ENCODE data around the gene RADIL.

RADIL gene

DNA sequence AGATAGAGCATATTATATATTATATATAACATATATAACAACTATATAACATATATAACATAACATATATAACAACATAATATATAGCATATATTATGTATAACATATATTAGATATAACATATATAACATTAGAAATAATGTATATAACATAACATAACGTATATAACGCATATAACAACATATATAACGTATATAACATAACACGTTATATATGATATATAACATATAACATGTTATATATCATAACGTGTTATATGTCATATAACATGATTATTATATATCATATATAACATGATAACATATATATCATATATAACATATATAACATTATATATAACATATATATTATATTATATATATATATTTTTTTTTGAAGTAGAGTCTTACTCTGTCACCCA, 104.4 kb downstream of the RADIL start:
- no peak for DNase-seq (ENCODE audit: low read depth in 2 of 3, low spot score in 2 of 3)

DNA sequence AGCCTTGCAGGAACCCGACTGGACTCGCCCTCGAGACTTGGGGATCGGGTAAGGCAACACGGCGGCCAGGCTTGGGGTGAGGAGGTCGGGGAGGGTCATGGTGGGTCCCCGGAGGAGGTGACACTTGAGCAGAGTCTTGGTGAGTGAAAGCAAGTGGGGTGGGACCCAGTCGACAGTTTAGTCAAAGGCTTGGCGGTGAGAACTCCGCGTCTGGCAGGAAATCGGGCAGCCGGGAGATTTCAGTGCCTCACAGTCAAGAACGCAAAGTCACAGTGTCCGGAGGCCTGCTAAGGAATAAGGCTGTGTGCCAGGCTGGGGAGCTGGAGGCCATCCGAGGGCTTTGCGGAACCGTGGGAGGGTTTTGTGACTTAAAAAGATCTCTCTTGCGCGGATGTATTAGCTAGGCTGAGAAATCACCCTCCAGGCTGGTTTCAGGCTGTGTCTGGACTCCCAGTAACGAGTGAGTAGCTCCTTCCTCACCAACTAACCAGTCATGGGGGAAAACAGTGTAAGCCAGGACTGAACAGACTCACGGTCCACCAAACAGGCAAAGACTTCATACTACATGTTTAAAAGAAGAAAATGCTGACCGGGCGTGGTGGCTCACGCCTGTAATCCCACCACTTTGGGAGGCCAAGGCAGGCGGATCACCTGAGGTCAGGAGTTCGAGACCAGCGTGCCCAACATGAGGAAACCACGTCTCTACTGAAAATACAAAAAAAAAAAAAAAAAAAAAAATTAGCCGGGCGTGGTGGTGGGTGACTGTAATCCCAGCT, 107.5 kb downstream of the RADIL start:
- DNase-seq (ENCODE audit: low read depth in 2 of 3, low spot score in 2 of 3): peak in 1 of 3 experiments; percentile 18

DNA sequence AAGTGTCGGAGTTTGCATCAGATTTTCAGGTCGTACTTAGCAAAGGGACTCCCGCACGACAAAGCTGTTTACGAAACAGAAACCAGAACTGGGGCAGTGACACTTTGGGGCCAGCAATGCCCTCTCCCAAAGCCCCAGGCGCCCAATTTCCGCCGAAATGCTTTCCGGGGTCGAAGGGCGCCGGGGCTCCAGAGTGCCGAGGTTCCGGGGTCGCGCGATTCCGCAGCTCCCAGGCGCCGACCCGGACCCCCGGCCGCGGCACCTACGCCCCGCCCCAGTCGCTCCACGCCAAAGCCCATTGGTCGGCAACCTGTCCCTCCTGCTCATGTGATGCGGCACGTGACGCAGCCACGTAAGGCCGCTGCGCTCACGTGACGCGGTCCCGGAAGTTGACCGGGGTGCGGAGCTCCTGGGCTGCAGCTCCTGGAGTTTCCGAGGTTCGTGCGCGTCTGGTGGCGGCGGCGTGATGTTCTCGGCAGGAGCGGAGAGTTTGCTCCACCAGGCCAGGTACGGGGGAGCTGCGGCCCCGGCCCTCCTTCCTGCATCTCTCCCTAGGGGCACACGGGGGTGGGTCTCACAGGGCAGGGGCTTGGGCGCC, 108.2 kb downstream of the RADIL start, which contains the start of gene AP5Z1:
Gene AP5Z1, plus strand, starts transcription at position 374 of the 598 bp plus-strand sequence. Its CDS starts 93 bp downstream, at position 467.
- DNase-seq (ENCODE audit: low read depth in 2 of 3, low spot score in 2 of 3): peak; percentile 60 to 90 (median 84)

DNA sequence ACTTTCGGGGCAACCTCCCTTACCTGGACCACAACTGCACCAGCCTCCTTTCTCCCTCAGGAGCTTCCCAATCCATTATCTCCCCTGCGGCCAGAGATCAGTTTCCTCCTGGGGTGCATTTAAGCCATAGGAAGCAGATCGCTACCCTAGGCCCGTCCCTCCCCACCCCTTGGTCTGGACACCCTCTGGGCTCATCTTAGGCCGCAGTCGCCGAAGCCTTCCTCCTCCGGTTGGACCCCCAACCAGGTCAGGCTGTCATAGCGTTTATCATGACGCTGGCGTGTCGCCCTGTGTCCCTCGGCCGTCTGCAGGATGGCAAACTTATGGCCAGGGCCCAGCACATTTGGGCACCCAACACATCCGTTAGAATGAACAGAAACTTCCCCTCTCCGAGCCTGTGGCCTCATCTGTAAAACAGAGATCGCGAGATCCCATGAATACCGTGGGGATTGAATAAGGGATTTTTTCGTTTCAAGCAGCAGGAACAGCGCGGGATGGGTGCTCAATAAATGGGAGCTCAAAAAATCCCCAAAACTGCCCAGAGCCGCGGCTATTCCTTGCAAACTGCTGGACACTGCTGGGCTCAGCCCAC, 108.8 kb downstream of the RADIL start:
- no peak for DNase-seq (ENCODE audit: low read depth in 2 of 3, low spot score in 2 of 3)

DNA sequence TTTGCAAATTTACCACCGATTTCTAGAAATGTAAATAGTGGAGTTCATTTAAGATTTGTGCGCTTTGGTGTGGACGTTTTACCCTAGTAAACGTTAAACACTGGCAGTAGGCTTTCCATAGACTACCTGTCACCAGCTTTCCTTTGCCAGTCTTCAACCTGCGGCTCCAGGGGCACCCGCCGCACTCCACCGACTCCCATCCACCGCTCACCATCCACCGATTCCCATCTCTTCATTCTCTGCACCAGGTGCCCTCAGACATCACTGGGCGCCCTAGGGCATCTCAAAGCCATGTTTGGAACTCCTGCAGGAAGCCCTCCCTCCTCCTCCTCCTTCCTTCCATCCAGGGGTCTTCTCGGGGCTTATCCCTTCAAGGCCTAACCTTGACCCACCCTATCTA, 109.5 kb downstream of the RADIL start:
- DNase-seq (ENCODE audit: low read depth in 2 of 3, low spot score in 2 of 3): no peak

DNA sequence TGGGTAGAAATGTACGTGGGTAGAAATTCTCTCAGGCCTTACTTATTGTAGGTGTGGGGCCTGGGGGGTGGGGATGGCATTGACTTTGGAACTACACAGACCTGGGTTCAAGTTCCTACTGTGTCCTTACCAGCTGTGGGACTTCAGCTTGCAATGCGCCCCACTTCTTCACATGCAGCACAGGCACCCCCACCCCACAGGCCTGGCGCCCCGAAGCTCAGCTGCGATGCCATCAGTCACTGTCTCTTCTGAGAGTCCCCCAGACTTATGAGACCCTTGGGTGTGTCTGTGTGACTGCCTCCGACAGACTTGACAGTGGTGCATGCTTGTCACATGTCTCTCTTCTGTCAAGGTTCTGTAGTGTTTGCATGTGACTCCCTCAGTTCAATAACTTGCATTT, 111.2 kb downstream of the RADIL start:
- DNase-seq (ENCODE audit: low read depth in 2 of 3, low spot score in 2 of 3): no peak

DNA sequence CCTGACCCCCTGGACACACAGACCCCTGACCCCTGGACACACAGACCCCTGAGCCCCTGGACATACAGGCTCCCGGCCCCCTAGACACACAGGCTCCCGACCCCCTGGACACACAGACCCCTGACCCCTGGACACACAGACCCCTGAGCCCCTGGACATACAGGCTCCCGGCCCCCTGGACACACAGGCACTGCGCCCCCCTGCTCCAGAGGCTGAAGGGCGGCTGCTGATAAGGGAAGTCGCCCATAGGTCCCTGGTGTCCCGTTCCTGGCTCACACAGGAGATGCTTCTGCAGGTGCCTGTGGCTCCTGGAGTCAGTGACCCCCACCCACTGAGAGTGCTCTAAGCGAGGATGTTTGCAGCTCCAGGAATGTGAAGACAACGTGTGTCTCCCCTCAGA, 111.8 kb downstream of the RADIL start:
- no peak for DNase-seq (ENCODE audit: low read depth in 2 of 3, low spot score in 2 of 3)

DNA sequence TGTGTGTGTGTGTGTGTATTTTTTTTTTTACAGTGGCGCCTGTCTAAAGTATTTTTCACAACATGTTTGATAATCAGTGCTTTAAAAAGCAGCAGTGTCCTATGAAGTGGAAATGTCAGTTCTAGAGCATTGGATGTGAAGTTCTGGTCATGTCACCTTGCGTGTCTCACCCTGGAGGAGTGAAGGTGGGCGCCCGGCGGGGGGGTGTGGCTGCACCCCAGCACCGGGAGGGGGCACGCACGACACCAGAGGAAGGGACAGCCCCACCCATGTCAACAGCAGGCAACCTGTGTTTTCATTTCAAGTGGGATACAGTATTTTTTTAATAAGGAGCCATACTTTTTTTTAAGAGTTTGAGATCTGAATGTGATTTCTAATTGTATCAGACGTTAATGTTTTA, 112.6 kb downstream of the RADIL start:
- DNase-seq (ENCODE audit: low read depth in 2 of 3, low spot score in 2 of 3): no peak

DNA sequence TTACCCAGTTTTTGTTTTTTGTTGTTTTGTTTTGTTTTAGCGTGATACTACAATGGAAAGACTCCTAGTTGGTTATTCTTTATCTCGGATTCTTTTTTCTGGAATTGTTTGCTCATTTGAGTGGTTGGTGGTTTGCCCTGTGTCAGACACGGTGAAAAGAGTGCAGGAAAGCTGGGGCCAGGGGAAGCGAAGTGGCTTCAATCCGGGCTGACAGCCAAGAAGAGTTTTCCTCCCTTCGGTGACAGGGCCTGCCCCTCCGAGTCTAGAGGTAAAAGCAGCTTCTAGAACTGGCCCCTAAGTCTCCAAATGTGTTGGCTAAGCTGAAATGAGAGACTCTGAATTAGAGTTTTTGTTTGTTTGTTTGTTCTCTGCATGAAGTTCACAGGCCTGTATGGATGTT, 113.8 kb downstream of the RADIL start:
- DNase-seq (ENCODE audit: low read depth in 2 of 3, low spot score in 2 of 3): no peak

DNA sequence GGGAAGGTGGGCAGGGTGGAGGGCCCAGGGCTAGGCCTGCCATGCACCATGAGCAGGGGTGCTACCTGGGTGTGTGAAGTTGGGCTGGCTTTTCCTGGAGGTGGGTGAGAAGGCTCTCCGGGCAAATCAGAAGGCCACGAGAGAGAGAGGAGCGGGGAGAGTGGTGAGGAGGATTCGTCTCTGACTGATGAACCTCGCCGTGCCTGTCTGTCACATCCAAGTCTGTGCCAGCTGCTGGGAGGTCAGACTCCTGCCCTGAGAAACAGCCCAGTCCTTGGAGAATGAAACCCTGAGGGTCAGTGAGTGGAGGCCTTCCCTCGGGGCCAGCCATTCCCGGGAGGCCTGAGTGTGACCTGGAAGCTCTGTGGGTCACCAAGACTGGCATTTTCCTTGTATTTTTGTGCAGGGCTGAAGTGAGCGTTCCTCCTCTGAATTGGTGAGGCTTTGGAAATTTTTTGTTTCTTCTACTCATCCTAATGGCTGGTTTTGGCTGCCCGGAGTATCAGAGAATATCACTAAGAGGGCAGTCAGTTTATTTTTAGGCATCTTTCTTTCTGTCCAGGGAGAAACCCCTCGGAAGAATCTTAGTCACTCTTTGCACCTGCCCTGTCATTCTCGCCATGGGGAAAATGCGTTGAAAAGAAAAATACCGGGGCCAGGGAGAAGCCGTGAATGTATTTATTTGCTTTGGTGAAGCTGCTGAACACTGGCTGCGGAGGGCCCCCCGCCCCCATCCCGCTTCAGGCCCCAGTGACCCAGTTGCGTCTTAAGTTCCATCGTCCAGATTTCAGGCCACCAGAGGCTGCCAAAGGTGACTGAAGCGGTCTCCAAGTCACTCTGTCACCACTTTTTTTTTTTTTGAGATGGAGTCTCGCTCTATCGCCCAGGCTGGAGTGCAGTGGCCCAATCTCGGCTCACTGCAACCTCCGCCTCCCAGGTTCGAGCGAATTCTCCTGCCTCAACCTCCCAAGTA, 114.6 kb downstream of the RADIL start:
- DNase-seq (ENCODE audit: low read depth in 2 of 3, low spot score in 2 of 3): no peak

DNA sequence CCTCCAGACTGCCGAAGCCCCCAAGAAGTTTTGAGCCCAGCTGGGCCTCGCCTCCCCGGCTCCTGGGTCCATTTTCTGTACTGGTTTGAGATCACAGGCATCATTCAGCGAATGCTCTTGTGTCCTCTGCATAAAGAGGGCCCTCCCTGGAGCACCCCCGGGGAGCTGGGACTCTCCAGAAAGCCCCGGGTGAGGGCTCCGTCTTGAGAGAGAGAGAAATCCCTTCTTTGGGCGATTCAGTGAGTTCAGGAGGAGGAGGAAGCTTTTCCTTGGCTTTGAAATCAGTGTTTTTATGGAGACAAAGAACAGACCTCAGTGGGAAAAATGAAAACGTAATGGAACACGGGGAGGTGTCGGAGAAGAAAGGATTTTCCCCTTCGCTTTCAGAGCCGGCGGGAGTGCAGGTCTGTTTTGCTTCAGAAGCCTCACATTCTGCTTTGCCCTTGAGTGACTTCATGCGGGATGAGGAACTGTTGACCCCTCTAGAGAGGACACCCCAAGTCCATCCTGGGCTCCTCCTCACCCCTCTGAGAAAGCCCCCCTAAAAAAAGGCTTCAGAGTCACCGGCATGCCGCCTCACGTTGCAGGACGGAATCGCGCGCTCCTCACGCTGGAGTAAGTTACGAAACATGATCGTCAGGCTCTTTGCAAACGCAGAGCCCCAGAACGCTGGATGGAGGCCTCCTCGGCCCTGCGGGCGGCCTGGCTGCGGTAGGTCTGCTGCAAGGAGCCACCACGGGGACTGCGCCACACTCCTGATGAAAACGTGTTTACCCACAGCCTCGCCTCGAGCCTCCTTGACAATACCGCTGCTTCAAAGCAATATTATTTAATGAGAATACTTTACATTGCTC, 116.6 kb downstream of the RADIL start:
- DNase-seq (ENCODE audit: low read depth in 2 of 3, low spot score in 2 of 3): no peak

DNA sequence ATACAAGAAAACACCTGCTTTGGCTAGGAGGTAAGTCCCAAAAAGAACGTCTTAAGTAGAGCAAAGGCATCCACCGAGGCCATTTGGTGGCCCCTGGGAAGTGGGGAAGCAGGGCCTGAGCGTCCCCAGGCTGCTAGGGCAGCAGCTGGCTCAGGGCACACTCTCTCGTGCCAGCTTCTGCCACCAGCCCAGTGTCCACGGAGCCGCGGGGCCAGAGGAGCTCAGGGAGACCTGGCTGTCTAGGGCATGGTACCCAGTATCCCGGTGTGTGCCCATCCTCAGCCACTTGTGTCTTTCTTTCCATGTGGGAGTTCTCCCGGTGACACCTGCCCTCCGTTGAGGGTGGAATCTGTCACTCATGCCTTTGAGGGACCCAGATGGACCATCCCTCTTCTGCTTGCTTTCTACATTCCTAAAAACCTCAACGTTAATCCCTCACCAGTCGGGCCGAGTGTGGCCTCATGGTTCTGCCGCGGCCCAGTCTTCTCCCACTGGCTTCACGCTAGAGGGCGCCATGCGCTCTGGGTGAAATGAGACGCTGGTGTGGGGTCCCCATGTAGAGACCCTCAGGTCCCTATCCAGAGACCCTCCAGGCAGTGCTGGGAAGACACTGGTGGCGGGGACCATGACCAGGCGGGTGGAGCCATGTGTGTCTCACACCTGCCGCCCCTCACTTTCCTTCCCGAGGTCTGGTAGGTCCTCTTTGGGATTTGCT, 117.6 kb downstream of the RADIL start:
- no peak for DNase-seq (ENCODE audit: low read depth in 2 of 3, low spot score in 2 of 3)

DNA sequence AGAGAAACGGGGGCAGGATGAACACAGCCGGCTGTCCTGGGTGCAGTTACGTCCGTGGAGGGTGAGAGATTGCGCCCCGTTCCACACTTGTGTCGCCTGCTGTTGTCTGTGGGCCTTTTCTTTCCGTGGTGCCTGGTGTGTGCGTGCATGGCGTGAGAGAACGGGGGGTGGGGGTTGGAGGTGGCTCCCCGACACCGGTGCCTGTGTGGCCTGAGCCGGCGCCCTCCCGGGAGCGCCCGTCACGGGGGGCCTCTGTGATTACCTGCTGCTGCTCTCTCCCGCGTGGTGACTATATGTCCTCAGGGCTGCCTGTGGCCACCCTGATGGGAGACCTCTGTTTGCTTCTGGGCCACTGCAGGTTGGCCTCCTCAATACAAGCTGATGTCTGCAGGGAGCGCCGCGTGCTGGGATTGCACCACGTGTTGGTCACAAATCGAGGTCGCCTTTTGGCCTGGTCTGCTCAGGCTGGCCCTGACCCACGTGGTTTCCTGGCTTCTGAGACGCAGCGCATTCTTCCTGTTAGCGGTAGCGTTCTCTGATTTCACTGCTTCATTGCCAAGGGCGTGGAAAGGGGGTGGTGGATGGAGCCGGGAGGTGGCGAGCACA, 119.0 kb downstream of the RADIL start:
- no peak for DNase-seq (ENCODE audit: low read depth in 2 of 3, low spot score in 2 of 3)

DNA sequence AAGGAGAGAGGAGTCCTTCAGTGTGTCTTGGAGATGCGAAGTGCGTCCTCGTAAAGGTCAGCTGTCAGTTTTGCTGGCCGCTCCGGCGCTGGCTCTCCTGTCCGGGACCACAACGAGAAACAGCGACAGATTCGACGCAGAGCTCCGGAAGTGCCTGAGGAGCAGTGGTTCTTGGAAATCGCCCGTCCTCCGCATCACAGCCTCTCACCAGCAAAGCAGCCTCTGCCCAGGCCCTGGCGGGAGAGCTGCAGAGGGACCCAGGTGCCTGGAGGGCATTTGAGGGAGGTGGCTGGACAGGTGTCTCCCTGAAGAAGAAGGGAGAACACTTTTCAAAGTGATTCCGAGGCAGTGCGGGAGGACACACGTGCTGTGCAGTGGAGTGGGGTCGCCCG, 119.7 kb downstream of the RADIL start:
- DNase-seq (ENCODE audit: low read depth in 2 of 3, low spot score in 2 of 3): no peak

DNA sequence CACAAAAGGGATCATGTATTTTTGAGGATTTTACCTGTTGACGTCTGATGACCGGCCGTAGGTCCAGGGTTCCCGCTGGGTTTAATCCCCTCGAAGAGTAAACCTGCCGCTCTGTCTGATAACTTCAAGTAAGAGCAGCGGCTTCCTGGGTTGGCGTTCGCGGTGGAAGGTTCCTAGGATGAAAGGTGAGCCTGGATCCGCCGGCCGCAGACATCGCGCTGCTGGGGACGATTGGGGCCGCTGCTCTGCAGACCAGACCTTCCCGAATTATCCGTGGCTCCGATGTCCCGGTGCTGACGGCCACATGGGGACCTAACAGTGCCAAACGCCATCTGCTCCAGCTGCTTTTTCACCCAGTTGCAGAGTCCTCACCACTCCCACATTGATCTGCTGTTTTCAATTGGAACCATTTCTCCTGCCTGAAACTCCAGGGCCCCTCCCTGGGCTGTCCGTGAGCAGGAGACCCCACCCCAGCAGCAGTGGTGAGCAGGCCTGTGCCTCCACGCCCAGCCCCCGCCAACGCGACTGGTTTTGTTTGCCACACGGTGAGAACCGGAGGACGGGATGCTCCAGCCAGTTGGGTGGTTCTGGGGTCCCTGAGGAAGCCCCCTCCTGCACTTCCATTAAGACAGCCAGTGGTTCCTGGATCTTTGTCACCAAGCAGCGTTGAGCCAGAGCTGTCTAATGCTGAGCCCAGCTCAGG, 120.3 kb downstream of the RADIL start:
- DNase-seq (ENCODE audit: low read depth in 2 of 3, low spot score in 2 of 3): no peak

DNA sequence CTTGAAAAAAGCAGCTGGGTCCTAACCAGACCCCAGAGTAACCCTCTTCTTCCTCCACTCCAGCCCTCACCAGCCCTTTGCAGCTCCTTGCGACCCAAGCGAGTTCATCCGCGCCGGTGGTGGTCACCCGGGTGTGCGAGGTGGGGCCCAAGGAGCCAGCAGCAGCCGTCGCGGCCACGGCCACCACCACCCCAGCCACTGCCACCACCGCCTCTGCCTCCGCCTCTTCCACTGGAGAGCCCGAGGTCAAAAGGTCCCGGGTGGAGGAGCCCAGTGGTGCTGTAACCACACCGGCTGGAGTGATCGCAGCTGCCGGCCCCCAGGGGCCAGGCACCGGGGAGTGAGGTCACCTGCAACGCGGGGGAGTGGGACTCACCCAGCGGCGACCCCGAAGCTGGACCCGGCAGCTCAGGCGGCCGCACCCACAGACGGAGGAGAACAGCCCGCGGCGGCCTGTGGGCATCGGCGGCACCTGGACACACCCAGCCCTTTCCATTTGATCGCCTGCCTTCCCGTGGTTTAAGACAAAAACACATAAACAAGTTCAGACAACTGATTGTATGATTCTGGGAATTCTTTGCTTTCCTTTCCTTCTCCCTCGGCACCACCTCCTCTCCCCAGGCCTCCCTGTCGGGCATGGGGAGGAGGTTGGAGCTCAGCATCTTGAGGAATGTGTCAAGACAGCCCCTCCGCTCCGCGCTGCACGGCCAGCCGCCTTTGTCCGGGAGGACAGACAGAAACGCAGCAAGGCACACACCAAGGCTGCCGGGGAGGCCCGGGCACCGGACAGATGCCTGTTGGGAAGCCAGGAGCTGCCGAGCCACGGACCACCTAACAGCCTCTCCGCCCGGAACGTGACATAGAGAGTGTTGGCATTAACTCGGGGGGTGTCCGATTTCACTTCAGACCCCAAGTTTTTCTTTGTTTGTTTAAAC, 121.1 kb downstream of the RADIL start:
- DNase-seq (ENCODE audit: low read depth in 2 of 3, low spot score in 2 of 3): no peak

DNA sequence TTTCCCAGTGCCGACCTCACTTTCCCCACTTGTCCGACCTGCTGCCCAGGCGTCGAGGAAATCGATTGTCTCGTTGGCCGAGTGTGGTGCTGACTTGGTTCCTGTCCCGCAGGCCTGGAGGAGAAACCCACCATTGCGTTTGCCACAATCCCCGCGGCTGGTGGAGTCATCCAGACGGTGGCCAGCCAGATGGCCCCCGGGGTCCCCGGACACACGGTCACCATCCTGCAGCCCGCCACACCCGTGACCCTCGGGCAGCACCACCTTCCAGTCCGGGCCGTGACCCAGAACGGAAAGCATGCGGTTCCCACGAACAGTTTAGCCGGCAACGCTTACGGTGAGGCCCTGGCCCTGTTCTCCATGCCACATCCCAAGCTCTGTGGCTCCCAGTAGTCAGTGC, 122.6 kb downstream of the RADIL start:
- no peak for DNase-seq (ENCODE audit: low read depth in 2 of 3, low spot score in 2 of 3)

DNA sequence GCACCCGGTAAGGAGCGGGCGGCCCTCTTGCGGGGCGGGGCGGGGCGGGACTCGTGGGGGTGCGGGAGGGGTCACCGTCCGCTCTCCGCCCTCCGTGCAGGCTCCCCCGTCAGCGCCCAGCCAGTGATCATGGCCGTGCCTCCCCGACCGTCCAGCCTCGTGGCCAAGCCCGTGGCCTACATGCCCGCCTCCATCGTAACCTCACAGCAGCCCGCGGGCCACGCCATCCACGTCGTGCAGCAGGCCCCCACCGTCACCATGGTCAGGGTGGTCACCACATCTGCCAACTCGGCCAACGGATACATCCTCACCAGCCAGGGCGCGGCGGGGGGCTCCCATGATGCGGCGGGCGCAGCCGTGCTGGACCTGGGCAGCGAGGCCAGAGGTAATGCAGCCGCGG, 124.3 kb downstream of the RADIL start:
- DNase-seq (ENCODE audit: low read depth in 2 of 3, low spot score in 2 of 3): no peak

Data from activated CD8-positive, alpha-beta memory T cell treated with anti-CD3 and anti-CD28 coated beads for 48 hours (primary cell).